HL-60 (cell line): ENCODE data around the gene TCTN1.

ENCODE experiments used
- DNase-seq, 2 experiments: peaks; one replicate each; pipeline ENCODE4 v3.0.0-alpha.2; 2010 to 2020; ENCODE audit warnings: low read depth in 1 of 2, low spot score in 1 of 2
- H3K27ac ChIP-seq: fragments of 250-450 bp; sonication (Bioruptor Pico); replicated peaks from 2 replicates; pipeline ENCODE4 v1.5.1; 2020; ENCODE audit warnings: mild to moderate bottlenecking, moderate library complexity
- H3K27me3 ChIP-seq: fragments of 250-450 bp; sonication (Bioruptor Pico); 2 replicates; pipeline ENCODE4 v1.5.1; 2021; ENCODE audit warnings: mild to moderate bottlenecking, moderate library complexity; ENCODE audit not compliant: insufficient read depth, poor library complexity, severe bottlenecking
- H3K4me3 ChIP-seq: replicated peaks from 2 replicates; pipeline ENCODE4 v1.5.1; 2011; ENCODE audit warnings: mild to moderate bottlenecking, control low read depth, low read length; ENCODE audit not compliant: insufficient read depth
- CTCF ChIP-seq: IDR thresholded peaks from one replicate; pipeline ENCODE4 v1.5.1; 2011; ENCODE audit warnings: low read length, control low read depth, inconsistent platforms; ENCODE audit not compliant: insufficient read depth
- GABPA ChIP-seq: IDR thresholded peaks from 2 replicates; pipeline ENCODE4 v1.6.1; 2012; ENCODE audit warnings: low read depth
- POLR2AphosphoS5 ChIP-seq: IDR thresholded peaks from 2 replicates; pipeline ENCODE4 v1.6.1; 2012; ENCODE audit warnings: low read depth
- REST ChIP-seq: IDR thresholded peaks from 2 replicates; pipeline ENCODE4 v1.6.1; 2012; ENCODE audit warnings: low read depth; ENCODE audit not compliant: insufficient replicate concordance
- SPI1 ChIP-seq: IDR thresholded peaks from 2 replicates; pipeline ENCODE4 v1.6.1; 2012; ENCODE audit warnings: low read depth, mild to moderate bottlenecking, borderline replicate concordance

TCTN1 gene

GRCh38 chr12:110597885-110598284 is 16.0 kb upstream of the TCTN1 start:
- TF ChIP-seq REST (no peak), SPI1 (no peak), POLR2AphosphoS5 (no peak), GABPA (no peak), CTCF (no peak)
- no peak overlapping the region for H3K4me3 ChIP-seq
- no peak for DNase-seq
- no peaks in the 10 kb centered on the region for H3K27me3 ChIP-seq
- no peak overlapping the region for H3K27ac ChIP-seq

- no peak overlapping the region for H3K27ac ChIP-seq
- no peaks in the 10 kb centered on the region for H3K27me3 ChIP-seq
- no peak overlapping the region for H3K4me3 ChIP-seq
- no peak for TF ChIP-seq REST
- TF ChIP-seq SPI1: peak; percentile 62; the same call in 1 of the 2 replicates
- DNase-seq: no peak
These were observed 14.6 kb upstream of the TCTN1 start for GRCh38 chr12:110599334-110599733.

- TF ChIP-seq POLR2AphosphoS5 (no peak), CTCF (no peak), SPI1 (no peak), GABPA (no peak), REST (no peak)
- Histone ChIP-seq H3K27me3 (no peaks in the 10 kb centered on the region), H3K4me3 (no peak overlapping the region), H3K27ac (no peak overlapping the region)
- DNase-seq: peak; percentile 39 to 52
These were observed 13.7 kb upstream of the TCTN1 start for GRCh38 chr12:110600254-110600653.
